ENCODE data around the gene PRR15L. TPM values are rescaled to one million over a fixed set of nuclear protein-coding genes. Genes with fewer than 3 reads are reported as not detected.
A peak's percentile ranks its signal among the peaks of the same experiment; 100 is the strongest.

The PRR15L gene
- total and polyA plus RNA-seq, 12 donors, result 0.03 to 0.24 (median 0.19) TPM; not detected in 9

DNA sequence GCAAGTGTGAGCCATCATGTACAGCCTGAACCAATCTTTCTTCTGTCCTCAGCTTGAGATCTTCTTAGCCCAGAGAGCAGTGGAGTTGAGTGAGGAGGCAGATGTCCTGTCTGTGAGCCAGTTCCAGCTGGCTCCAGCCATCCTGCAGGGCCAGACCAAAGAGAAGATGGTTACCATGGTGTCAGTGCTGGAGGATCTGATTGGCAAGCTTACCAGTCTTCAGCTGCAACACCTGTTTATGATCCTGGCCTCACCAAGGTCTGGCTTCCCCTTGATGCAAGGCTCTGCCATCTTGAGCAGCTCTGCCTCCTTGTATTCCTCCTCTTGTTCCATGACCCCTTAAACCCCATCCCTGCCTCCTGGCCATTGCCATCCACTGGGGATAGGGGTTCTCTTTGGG lies 22.9 kb upstream of the PRR15L start:
- peak in 1 of 7 donors; percentile 88 for DNase-seq
- Histone ChIP-seq H3K9me3 (replicated peaks in 1 of 3) (no peaks in the 10 kb centered on the region), H3K4me1 (replicated peaks in 1 of 2) (peaks cover 0 to 9% of the 10 kb centered on the region in 2 donors), H3K4me3 (no peak overlapping the region), H3K36me3 (replicated peaks in 1 of 2) (peaks cover 0 to 58% of the 10 kb centered on the region in 2 donors), H3K27ac (peak overlapping the region in 1 of 5 donors; percentile 32), H3K27me3 (no peaks in the 10 kb centered on the region)
- no peak for TF ChIP-seq POLR2A (IDR thresholded peaks at IDR 0.05)
- intact Hi-C loops (cut with DNase I), result no loop called here

DNA sequence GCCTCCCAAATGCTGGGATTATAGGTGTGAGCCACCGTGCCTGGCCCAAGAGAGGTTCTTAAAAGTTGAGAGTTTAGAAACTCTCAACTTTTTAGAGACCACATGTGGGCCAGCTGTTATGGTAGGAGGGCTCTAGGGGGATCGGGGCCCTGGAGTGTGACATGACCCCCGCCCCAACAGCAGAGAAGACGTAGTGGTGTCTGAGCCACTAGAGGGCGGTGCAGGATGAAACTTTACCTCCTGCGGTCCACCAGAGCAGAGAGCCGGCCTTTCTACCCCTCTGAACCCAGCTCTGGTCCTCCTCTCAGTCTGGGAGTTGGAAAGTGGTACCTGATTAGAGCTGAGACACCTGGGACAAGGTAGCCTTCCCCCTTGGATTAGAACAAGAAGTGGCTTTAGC lies 20.6 kb upstream of the PRR15L start:
- TF ChIP-seq, protein P1, sequence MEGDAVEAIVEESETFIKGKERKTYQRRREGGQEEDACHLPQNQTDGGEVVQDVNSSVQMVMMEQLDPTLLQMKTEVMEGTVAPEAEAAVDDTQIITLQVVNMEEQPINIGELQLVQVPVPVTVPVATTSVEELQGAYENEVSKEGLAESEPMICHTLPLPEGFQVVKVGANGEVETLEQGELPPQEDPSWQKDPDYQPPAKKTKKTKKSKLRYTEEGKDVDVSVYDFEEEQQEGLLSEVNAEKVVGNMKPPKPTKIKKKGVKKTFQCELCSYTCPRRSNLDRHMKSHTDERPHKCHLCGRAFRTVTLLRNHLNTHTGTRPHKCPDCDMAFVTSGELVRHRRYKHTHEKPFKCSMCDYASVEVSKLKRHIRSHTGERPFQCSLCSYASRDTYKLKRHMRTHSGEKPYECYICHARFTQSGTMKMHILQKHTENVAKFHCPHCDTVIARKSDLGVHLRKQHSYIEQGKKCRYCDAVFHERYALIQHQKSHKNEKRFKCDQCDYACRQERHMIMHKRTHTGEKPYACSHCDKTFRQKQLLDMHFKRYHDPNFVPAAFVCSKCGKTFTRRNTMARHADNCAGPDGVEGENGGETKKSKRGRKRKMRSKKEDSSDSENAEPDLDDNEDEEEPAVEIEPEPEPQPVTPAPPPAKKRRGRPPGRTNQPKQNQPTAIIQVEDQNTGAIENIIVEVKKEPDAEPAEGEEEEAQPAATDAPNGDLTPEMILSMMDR (IDR thresholded peaks at IDR 0.05), result peak; percentile 50 to 73 (median 65)
- TF ChIP-seq POLR2A (IDR thresholded peaks at IDR 0.05), result no peak
- Histone ChIP-seq H3K9me3 (replicated peaks in 1 of 3) (no peaks in the 10 kb centered on the region), H3K36me3 (replicated peaks in 1 of 2) (peaks cover 0 to 78% of the 10 kb centered on the region in 2 donors), H3K4me3 (no peak overlapping the region), H3K27me3 (no peaks in the 10 kb centered on the region), H3K4me1 (replicated peaks in 1 of 2) (peaks cover 0 to 3% of the 10 kb centered on the region in 2 donors), H3K27ac (no peak overlapping the region)
- peak; percentile 40 to 83 (median 60) for DNase-seq
- WGBS, 4 donors, result 28 to 43% (median 33%) methylated on average over 6 to 7 of the region's 7 CpGs
- intact Hi-C loops (cut with DNase I), result loop anchor here in 1 of 2 donors (5.0 kb wide), 1 partner anchor 39 kb away; no protein-coding TSS in a partner anchor

DNA sequence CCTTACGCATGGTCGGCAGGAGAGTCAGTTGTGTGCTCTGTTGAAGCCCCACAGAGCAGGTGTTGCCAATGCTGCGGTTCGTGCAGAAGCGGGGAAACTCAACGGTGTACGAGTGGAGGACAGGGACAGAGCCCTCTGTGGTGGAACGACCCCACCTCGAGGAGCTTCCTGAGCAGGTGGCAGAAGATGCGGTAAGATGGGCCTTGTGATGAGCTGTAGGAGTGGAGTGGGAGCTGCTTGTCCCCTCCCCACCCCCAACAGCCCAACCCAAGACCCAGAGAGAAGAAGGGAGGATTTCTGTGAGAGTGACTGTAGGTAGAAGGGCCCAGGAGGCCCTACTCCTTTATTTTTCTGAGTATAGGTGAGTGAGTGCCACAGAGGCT lies 18.1 kb upstream of the PRR15L start:
- peaks cover 7 to 8% of the 10 kb centered on the region in 2 donors for H3K4me1 ChIP-seq (replicated peaks in 1 of 2)
- H3K27me3 ChIP-seq, result no peaks in the 10 kb centered on the region
- no peak for TF ChIP-seq POLR2A (IDR thresholded peaks at IDR 0.05)
- TF ChIP-seq, protein P1 (IDR thresholded peaks at IDR 0.05), result no peak
- peaks cover 0 to 67% of the 10 kb centered on the region in 2 donors for H3K36me3 ChIP-seq (replicated peaks in 1 of 2)
- DNase-seq, result no peak
- no peaks in the 10 kb centered on the region for H3K9me3 ChIP-seq (replicated peaks in 1 of 3)
- no peak overlapping the region for H3K27ac ChIP-seq
- intact Hi-C loops (cut with DNase I), result loop anchor here in 1 of 2 donors (5.0 kb wide), 1 partner anchor 41 kb away; no protein-coding TSS in a partner anchor
- WGBS, 4 donors, result 85 to 93% (median 88%) methylated on average over 9 to 10 of the region's 10 CpGs
- H3K4me3 ChIP-seq, result no peak overlapping the region

DNA sequence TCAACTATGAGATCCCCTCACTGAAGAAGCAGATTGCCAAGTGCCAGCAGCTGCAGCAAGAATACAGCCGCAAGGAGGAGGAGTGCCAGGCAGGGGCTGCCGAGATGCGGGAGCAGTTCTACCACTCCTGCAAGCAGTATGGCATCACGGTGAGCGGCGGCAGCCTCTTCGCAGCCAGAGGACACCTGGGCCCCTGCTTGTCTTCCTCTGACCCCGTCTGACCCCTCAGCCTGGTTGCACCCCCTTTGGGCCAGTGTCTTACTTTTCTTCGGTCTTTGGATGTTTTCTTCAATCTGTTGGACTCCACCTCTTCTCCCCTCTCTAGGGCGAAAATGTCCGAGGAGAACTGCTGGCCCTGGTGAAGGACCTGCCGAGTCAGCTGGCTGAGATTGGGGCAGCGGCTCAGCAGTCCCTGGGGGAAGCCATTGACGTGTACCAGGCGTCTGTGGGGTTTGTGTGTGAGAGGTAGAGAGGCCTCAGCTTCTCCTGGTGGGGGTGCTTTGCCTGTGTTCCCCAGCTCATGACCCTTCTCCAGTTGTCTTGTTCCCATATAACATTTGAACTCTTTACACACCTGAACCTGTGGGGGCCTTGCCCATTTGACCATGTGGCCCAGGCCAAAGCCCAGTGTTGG lies 17.6 kb upstream of the PRR15L start:
- peaks cover 0 to 62% of the 10 kb centered on the region in 2 donors for H3K36me3 ChIP-seq (replicated peaks in 1 of 2)
- no peak overlapping the region for H3K4me3 ChIP-seq
- no peaks in the 10 kb centered on the region for H3K9me3 ChIP-seq (replicated peaks in 1 of 3)
- WGBS, 4 donors, result 82 to 88% (median 86%) methylated on average over 14 to 15 of the region's 15 CpGs
- intact Hi-C loops (cut with DNase I), result loop anchor here in 1 of 2 donors (5.0 kb wide), 1 partner anchor 42 kb away; no protein-coding TSS in a partner anchor
- no peaks in the 10 kb centered on the region for H3K27me3 ChIP-seq
- no peak overlapping the region for H3K27ac ChIP-seq
- TF ChIP-seq, protein P1 (IDR thresholded peaks at IDR 0.05), result no peak
- no peak for TF ChIP-seq POLR2A (IDR thresholded peaks at IDR 0.05)
- peaks cover 7 to 10% of the 10 kb centered on the region in 2 donors for H3K4me1 ChIP-seq (replicated peaks in 1 of 2)
- no peak for DNase-seq

Measured in adrenal gland (tissue), 12 donors.